HFF-Myc (cell line): ENCODE measurements around the gene MMADHC.
"Not testable (repeated sequence)": the region's sequence is repeated elsewhere in the genome, so short reads cannot be mapped to it uniquely, and the experiment has no call there.

Experiments used
- DNase-seq: peaks from one replicate; pipeline ENCODE4 v3.0.0-alpha.2; 2011; ENCODE audit warnings: low read depth; ENCODE audit errors: extremely low read depth
- H3K4me3 ChIP-seq: replicated peaks from 2 replicates; pipeline ENCODE4 v1.5.1; 2011; ENCODE audit warnings: low read depth, mild to moderate bottlenecking, control low read depth, low read length
- TF ChIP-seq, protein P1 (sequence below): IDR thresholded peaks from 2 replicates; pipeline ENCODE4 v1.5.1; 2012; ENCODE audit warnings: mild to moderate bottlenecking, low read depth, low read length, control low read depth; ENCODE audit errors: missing control alignments

The MMADHC gene

DNA sequence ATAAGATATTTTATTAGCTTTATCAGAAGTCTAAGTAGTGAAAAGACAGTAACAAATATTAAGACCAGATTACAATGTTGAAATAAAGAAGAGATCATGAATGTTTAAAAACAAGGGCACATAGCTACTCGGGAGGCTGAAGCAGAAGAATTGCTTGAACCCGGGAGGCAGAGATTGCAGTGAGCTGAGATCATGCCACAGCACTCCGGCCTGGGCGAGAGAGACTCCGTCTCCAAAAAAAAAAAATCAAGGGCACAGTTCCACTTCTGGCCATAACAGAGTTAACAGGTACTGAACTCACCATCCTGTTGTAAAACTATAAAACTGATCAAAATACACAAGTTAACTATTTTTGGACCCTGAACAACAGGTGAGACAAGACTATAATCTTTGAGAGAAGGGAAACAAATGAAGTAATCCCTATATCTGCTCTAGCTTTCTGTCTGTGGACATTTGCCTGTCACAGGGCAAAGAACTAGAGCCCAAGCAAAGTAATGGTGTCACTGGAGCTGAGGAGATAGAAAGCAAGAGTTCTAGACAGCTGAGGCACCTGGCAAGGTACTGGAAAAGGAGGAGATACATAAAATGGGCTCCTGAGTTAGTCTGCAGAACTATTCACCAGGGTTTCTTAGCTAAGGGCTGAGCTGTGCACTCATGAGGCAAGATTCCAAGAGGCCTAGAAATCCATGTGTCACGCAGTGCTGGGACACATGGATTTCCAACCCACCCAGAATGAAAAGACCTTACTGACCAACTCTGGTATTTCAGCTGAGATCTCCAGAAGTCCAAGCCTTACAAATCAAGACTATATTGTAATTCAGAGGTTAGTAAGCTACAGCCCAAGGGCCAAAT is 15.2 kb downstream of the MMADHC start:
- no peak for DNase-seq
- H3K4me3 ChIP-seq: no peak overlapping the region
- TF ChIP-seq, protein P1, sequence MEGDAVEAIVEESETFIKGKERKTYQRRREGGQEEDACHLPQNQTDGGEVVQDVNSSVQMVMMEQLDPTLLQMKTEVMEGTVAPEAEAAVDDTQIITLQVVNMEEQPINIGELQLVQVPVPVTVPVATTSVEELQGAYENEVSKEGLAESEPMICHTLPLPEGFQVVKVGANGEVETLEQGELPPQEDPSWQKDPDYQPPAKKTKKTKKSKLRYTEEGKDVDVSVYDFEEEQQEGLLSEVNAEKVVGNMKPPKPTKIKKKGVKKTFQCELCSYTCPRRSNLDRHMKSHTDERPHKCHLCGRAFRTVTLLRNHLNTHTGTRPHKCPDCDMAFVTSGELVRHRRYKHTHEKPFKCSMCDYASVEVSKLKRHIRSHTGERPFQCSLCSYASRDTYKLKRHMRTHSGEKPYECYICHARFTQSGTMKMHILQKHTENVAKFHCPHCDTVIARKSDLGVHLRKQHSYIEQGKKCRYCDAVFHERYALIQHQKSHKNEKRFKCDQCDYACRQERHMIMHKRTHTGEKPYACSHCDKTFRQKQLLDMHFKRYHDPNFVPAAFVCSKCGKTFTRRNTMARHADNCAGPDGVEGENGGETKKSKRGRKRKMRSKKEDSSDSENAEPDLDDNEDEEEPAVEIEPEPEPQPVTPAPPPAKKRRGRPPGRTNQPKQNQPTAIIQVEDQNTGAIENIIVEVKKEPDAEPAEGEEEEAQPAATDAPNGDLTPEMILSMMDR: no peak

DNA sequence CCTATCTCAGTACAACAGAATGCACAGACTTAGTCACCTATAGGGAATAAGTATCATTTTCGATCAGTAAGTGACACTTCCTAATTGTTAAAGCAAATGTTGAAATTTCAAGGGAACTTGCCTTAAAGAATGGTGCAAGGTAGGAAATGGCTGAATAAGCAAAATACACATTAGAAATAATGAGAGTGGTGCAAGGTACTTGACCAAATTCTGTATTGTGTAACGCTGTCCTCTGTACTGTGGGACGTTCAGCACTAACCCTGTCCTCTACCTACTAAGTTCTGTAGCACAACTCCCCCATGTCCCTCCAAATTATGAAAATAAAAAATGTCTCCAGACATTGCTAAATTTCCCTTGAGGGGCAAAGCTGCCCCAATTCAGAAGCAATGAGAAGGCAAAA is 19.4 kb downstream of the MMADHC start:
- H3K4me3 ChIP-seq: no peak overlapping the region
- DNase-seq: no peak
- TF ChIP-seq, protein P1: no peak

DNA sequence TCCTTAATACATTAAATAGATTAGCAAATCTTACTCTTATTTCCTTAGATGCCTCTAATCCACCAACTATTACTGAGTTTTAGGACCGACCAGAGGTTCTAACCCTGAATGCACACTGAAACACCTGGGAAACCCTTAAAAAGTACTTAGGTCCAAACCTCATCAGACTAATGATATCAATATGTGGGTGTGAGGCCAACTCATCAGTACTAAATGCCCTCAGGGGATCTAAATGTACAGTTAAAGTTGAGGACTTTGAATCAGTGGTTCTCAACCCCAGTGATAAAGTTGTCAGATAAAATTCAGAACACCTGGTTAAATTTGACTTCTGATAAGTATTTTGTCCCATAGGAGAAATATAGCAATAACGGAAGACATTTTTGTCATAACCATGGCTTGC is 20.9 kb downstream of the MMADHC start:
- H3K4me3 ChIP-seq: no peak overlapping the region
- DNase-seq: no peak
- TF ChIP-seq, protein P1: no peak

DNA sequence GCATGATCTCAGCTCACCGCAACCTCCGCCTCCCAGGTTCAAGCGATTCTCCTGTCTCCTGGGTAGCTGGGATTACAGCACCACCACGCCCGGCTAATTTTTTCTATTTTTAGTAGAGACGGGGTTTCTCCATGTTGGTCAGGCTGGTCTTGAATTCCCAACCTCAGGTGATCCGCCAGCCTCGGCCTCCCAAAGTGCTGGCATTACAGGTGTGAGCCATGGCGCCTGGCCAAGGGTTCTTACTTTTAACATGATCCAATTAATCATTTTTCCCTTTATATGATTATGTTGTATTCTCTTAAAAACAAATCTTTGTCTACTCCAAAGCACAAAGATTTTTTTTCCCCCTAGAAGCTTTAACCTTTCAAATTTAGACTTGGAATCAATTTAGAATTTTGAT is 21.9 kb downstream of the MMADHC start:
- H3K4me3 ChIP-seq, DNase-seq: not testable (repeated sequence)

DNA sequence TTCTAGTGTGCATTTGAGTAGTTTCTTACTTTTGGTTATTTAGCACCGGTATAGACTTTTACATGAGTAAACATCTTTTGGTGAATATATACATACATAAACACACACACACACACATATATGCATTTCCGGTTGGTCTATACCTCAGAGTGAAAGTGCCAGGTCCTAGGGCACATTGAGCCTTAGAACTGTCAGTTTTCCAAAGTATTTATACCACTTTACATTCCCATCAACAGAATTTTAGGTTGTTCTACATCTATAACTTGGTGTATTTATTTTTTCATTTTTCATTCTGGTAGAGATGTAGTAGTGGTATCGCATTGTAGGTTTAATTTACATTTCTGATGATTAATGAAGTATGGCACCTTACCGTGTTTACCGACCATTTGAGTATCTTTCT is 22.6 kb downstream of the MMADHC start:
- no peak for DNase-seq
- TF ChIP-seq, protein P1: no peak
- no peak overlapping the region for H3K4me3 ChIP-seq

DNA sequence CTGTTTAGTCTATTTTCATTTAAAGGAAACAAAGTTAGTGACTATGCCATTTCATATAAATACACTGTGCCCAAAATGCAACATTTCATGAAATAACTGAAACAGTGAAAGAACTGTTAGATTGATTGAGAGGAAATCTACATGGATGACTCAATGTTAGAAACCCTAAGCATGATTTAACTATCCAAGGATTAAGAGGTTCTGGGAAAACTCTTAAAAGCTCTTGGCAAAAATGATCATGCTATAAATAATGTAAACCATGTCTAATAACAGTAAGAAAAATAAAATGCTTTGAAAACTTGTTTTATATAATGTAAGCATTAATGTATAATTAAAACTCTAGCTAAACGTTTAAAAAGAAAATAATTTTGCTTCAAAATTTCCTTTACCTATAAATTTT is 23.5 kb downstream of the MMADHC start:
- TF ChIP-seq, protein P1: no peak
- H3K4me3 ChIP-seq: no peak overlapping the region
- no peak for DNase-seq

DNA sequence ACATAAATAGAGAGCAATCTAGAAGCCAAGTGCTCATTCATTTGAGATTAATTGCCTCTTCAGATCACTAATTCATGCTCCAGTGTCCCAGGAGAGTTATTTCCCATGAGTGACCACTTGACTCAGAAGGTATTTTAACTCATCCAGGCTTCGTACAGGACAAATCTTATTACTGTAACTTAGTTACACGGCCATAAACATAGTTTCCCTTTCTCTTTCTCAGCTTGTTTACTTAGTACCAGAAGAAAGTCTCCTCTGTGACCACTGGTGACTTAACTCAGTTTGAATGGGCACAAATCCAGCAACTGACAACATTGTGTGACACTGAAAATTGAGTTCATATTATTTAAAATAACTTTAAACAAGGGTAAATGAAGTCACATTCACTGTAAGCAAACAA is 25.3 kb downstream of the MMADHC start:
- TF ChIP-seq, protein P1: no peak
- DNase-seq: no peak
- H3K4me3 ChIP-seq: no peak overlapping the region
